Choroid plexus epithelial cell (primary cell): ENCODE measurements around the gene MAN2A1.

Experiments used
- DNase-seq: peaks from one replicate; pipeline ENCODE4 v3.0.0-alpha.2; 2010; ENCODE audit warnings: low read depth
- H3K4me3 ChIP-seq: 2 replicates; pipeline ENCODE4 v1.5.1; 2011; ENCODE audit warnings: low read depth, mild to moderate bottlenecking, control low read depth, low read length, moderate library complexity
- TF ChIP-seq, protein P1 (sequence below): conservative IDR thresholded peaks from 2 replicates; pipeline ENCODE4 v1.5.1; 2011; ENCODE audit warnings: low read depth, mild to moderate bottlenecking, control low read depth, inconsistent platforms, low read length, moderate library complexity

Gene MAN2A1

DNA sequence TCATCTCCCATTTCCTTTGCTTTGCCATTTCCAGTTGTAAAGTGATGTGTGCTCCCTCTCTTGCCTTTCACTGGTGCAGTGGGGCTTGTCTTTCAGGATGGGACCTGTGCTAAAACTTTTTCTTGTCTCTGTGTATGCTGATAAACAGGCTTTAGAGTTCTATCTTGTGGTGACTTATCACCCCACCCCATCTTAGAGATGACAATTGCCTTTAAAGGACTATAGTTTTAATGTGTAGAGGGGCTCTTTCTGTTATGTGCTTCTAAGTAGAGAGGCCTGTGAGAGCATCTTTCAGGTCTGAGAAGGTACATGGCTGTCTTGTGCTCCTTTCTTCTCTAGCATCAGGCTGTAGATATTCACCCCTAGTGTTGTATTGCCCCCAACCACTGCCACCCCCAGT is 21.9 kb downstream of the MAN2A1 start:
- DNase-seq: no peak
- TF ChIP-seq, protein P1, sequence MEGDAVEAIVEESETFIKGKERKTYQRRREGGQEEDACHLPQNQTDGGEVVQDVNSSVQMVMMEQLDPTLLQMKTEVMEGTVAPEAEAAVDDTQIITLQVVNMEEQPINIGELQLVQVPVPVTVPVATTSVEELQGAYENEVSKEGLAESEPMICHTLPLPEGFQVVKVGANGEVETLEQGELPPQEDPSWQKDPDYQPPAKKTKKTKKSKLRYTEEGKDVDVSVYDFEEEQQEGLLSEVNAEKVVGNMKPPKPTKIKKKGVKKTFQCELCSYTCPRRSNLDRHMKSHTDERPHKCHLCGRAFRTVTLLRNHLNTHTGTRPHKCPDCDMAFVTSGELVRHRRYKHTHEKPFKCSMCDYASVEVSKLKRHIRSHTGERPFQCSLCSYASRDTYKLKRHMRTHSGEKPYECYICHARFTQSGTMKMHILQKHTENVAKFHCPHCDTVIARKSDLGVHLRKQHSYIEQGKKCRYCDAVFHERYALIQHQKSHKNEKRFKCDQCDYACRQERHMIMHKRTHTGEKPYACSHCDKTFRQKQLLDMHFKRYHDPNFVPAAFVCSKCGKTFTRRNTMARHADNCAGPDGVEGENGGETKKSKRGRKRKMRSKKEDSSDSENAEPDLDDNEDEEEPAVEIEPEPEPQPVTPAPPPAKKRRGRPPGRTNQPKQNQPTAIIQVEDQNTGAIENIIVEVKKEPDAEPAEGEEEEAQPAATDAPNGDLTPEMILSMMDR: no peak

DNA sequence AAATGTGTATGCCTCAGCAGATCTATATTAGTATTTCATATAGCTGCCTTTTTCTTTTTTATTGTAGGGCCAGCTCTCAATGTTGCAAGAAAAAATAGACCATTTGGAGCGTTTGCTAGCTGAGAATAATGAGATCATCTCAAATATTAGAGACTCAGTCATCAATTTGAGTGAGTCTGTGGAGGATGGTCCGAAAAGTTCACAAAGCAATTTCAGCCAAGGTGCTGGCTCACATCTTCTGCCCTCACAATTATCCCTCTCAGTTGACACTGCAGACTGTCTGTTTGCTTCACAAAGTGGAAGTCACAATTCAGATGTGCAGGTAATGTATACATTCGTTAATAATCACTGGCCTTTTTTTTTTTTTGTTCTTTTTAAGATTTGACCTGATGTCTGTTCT is 23.7 kb downstream of the MAN2A1 start:
- TF ChIP-seq, protein P1: no peak
- DNase-seq: no peak

More for the DNA sequence above, 21.9 kb downstream of the MAN2A1 start:
- H3K4me3 ChIP-seq: no peak overlapping the region

DNA sequence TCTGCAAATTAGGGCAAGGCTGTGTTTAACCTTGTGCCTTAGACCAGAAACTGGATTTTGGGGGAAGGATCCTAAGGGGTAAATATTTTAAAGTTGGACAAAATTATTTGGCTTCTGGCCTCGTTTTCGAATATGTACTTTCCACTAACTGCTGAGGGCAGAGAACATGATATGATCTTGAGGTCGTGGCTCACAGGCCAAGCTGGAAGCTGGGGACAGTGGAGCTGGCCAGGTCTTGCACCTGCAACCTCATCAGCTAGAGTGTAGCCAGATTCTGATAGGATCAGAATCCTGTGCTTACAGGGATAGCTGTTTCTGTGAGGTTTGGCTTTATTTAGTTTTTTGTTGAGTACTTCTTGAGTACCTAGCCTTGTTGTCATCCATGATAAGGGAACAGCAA is 24.9 kb downstream of the MAN2A1 start:
- TF ChIP-seq, protein P1: no peak
- no peak for DNase-seq
- no peak overlapping the region for H3K4me3 ChIP-seq

More for the DNA sequence above, 23.7 kb downstream of the MAN2A1 start:
- no peak overlapping the region for H3K4me3 ChIP-seq

DNA sequence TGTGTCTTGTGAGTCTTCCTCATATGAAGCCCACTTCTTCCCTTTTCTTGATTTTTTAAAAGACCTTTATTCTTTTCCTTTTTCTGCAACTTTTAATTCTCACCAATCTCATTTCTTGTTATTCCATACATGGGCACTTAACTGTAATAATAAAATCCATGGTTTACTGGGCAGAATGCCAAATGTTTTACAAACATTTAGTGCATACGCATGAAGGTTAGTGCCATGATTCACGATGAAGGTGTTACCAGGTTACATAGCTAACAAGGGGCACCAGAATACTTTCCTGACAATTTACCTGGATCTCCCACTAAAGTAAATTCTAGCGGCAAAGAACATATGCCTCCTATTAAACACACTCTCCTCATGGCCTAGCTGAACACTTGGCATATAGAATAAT is 28.5 kb downstream of the MAN2A1 start:
- H3K4me3 ChIP-seq: no peak overlapping the region
- TF ChIP-seq, protein P1: no peak
- DNase-seq: no peak

DNA sequence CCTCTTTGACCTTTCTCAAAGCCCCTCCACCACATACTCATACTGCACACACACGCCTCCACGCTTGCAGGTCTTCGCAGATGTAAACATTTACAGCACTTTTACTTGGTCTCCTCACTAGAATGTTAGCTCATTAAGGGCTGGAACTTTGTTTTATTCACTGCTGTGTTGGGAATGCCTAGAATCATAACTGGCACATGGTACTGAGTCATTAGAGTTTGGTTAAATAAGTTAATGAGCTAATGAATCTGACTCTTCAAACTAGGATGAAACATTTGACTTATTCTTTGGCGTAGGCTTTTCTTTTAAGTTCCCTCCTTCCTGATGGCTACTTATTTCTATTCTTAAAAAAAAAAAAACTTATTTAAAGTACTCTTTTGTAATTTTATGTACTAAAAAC is 28.9 kb downstream of the MAN2A1 start:
- no peak for DNase-seq
- TF ChIP-seq, protein P1: no peak
- H3K4me3 ChIP-seq: no peak overlapping the region

DNA sequence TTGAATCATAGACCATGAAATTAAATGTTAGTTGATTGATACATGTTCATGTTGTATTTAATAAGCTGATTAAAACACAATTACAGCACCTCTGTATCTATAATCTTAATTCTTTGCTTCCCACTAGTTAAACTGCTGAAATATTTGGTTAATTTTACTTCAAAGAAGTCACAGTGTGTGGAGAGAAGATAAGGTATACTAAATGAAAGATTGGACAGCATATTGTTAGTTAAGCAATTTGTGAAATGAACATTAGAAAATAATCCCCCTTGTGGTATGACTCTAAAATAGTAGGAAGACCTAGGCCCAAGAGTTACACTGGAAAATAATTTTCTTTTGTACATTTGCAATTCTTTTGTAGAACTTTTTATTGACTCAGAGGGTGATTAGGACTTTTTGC is 30.3 kb downstream of the MAN2A1 start:
- TF ChIP-seq, protein P1: no peak
- H3K4me3 ChIP-seq: no peak overlapping the region
- no peak for DNase-seq

DNA sequence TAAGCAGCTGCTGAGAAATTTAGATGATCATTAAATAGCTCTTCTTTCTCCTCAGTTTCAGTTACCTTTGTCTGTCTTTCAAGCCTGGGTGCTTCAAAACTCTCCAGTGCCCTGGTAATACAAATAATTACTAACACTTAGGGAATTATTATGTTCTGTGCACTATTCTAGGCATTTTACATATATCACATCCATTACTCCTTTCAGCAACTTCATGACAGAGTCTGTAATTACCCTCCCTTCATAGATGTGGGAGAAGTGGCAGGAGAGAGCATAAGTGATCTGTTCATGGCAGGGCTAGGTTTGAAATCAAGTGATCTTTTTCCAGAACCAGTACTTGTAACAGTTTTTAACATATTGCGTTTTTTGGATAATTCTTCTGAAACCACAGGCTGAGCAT is 32.0 kb downstream of the MAN2A1 start:
- DNase-seq: no peak
- TF ChIP-seq, protein P1: no peak
- H3K4me3 ChIP-seq: no peak overlapping the region
